HG02981 (cell line): ENCODE results near the gene SYNPO.

ENCODE experiments used
- ATAC-seq: cut with Tn5 transposase; IDR thresholded peaks from one replicate; pipeline ENCODE4 v1.9.1; 2021; ENCODE audit warnings: mild to moderate bottlenecking, moderate library complexity; ENCODE audit not compliant: unreplicated experiment

Gene SYNPO

DNA sequence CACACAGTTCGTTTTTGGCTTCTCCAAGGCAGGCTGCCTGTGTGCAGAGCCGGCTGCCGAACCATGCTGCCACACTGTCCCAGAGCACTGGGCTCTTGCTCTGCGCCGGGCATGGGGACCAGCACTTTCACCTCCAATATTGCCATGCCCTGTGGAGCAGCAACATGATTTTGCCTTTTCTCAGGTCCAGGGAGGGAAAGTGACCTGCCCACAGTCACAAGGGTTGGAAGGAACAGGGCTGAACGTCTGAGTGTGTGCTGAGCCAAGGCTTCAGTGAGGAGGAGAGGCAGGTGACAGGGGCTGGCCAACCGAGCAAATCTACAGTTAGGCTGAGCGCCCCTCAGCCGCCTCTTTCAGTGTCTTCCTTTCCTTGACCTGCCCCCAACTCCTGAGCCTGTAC lies 34.0 kb upstream of the SYNPO start:
- no peak for ATAC-seq

DNA sequence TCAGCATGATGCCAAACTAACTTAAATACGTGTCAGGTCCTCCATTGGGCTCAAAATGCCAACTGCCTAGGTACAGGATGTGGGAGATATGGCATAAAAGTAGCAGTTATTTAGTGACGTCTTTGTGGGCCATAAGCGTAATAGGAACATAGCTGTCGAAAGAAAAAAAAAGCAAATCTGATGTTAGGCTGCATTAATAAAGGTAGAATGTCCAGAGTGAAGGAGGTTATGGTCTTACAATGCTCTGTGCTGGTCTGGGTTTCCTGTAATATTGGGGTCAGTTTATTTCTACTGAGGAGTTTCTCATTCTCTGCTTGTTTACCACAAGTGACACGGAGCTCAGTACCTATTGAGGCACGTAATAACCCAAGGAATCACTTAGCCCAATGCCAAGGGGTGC lies 33.4 kb upstream of the SYNPO start:
- no peak for ATAC-seq

GRCh38 chr5:150607991-150608390 lies 32.5 kb upstream of the SYNPO start:
- ATAC-seq: no peak

DNA sequence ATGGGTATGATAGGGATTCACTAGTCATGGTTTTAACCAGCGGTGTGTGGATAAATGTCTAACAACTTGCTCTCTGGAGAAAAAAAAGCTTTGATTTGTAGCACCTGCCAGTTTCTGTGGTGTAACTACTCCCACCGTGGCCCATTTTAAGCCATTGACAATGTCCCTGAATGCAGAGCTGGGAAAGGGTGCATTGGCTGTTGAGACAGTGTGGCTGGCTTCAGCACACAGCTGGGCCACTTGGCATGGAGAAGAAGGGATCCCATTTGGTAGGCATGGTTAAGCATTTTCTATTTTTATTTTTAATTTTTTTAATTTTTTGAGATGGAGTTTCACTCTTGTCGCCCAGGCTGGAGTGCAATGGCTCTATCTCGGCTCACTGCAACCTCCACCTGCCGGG lies 31.5 kb upstream of the SYNPO start:
- ATAC-seq: no peak

DNA sequence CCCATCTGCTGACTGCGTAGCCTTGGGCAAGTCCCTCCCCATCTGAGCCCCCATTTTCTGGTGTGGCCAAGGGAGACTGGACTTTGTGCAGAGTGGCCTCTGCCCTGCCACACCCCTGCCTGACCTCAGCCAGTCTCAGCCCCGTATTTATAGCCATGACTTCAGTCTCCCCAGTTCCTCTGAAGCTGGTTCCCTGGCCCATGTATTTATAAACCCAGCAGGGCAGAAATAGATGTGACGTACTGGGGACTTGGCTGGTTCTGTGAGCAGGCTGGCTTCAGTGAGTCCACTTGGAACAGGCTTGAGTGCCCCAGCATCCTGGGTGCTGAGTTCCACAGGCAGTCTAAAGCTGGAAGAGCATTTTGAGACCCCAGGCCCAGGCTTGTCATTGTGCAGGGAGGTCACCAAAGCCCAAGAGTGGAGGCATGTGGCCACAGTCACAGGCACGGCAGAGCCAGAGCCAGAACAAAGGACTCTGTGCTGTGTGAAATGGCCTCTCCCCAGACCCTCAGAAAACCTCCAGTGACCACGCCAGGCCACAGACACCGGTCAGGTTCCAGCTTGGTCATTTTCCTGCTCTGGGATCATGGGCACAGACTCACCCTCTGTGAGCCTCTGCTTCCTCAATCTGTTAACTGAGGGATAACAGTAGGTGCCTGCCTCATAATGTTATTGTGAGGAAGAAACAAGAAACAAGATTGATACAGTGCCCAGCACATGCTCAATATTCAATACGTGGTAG lies 30.4 kb upstream of the SYNPO start:
- no peak for ATAC-seq

DNA sequence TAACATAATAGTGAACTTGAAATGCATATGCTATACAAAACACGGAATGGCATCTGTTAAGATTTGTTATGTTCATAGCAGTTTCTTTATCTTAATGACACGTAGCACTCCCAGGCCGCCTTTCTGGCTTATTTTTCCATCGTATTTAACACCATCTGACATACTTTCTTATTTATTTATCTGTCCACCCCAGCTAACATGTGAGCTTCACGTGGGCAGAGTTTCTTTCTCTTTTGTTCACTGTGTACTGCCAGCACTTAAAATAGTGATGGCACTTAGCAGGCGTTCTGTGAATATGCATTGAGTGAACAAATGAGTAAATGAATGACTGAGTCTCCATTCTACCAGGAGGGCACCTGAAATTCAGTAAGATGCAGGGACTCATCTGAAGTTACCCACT lies 29.4 kb upstream of the SYNPO start:
- no peak for ATAC-seq

DNA sequence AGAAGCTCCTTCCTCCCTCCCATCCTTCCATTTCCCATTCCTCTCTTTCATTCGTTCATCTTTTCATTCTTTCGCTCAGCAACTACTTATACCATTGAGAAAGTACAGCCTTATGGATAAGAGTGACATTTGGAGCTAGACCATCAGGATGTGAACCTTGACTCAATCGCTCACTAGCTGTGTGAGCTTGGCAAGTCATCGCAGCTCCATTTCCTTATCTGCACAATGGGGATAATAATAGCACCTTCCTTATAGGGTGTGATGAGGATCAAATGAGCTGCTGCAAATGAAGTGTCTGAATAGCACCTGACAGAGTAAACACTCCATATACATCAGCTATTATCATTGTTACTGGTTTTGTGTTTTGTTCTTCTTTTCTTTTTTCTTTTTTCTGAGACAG lies 28.1 kb upstream of the SYNPO start:
- ATAC-seq: no peak

- ATAC-seq: no peak
Measured at GRCh38 chr5:150612905-150613670, 27.4 kb upstream of the SYNPO start.

GRCh38 chr5:150613991-150614660 lies 26.3 kb upstream of the SYNPO start:
- no peak for ATAC-seq

DNA sequence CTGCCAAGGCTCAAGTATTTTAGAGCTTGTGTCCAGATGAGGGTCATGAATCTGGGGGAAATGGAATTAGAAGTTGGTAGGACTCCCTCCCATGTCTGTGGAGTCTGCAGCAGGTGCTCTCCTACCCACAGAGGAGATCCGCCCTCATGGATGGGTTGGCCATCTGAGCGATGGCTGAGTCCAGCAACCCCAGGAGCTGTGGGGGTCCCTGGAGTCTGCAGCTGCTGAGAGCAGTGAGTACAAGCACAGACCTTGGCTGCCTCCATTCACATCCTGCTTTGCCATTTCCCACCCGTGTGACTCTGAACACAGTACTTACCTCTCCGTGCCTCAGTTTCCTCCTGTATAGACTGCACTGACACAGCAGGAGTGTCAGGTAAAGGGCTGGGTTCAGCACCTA lies 25.8 kb upstream of the SYNPO start:
- ATAC-seq: no peak

DNA sequence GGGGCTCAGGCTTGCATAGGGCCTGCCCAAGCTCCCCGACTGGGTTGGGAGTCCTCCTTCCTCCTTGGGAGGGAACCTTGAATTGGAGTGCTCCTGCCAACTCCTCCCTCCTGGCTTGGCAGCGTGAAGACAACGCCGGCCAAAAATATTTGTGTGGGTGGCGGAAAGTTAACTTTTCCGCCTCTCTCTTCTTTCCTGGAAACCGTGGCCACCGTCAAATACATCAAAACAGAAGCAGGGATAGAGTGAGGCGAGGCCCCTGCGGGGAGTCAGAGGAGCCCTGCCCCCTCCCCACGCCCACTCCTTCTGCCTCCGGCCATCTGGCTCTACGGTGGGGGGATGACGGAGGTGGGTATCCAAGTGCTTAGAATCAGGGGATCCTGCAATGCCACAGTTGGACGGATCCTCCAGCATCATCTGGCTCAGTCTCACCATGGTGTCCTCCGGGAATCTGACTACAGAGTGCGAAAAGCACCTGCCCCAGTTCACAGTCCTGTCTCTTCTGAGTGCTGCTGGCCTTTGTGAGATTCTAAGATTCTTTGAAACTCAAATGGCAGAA lies 25.2 kb upstream of the SYNPO start:
- ATAC-seq: no peak

DNA sequence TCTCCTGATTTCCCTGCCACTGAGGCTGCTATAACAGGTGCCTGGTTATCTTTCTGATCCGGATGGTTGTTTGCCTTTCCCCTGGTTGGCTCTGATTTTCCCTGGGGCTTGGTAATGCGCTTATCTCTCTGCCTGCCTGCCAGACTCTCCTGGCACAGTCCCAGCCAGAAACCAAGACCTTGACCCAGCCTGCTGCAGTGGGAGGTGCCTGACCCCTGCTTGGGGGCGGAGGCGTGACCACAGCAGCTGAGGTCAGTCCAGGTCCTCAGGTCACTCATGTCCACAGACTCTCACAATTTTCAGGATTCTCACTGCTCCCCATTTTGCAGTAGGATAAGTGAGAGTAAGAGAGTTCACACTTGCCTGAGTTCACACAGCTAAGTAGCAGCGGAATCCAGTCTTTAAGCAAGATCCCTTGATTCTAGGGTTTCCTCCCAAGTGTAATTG lies 24.4 kb upstream of the SYNPO start:
- ATAC-seq: no peak

DNA sequence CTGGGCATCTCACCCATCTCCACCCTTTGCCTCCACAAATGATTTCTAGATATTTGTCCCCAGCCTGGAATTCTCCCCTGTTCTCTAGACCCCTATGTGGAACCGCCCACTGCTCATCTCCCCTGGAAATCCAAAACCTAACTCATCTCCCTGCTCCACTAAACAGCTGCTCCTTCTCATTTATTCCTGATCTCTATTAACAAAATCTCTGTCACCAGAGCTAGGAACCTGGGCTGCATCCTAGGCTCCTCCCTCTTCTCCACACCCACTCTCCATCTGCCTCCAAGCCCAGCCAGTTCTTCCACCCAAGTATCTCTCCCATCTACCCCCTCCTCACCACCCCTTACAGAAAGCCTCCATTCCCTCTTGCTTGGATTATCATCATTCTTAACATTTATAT lies 24.0 kb upstream of the SYNPO start:
- no peak for ATAC-seq

GRCh38 chr5:150618163-150618562 lies 22.3 kb upstream of the SYNPO start:
- ATAC-seq: no peak

DNA sequence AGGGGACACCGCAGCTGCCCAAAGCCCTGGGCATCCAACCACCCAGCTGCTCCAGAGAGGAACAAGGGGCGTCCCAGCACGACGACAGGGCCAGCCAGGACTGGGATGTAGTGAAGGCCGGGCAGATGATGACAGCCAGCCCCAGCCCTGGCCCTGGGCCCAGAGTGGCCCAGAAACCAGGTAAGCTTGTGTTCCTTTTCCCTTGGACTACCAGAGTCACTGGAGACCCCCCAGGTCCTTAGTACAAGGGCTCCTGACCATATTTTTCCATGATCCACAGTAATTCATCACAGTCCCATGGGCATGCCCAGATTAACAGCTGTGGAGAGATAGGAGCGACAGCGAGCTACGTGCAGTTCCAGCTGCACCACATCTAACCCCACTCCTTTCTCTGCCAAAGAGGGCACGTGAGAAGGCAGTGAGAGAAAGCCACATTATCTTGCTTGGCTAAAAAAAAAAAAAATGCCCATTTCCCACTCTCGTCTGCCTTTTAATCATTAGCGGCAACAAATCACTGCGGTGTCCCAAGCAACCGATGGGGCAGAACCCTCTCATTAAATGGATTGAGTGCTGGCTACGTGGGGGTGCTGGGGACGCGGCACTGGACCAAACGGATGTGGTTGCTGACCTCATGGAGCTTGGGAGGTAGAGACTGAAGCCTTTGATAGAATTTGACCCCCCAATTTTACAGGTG lies 21.7 kb upstream of the SYNPO start:
- ATAC-seq: no peak

- ATAC-seq: no peak
Measured at GRCh38 chr5:150619359-150620230, 20.9 kb upstream of the SYNPO start.

GRCh38 chr5:150621301-150621700 lies 19.2 kb upstream of the SYNPO start:
- no peak for ATAC-seq

DNA sequence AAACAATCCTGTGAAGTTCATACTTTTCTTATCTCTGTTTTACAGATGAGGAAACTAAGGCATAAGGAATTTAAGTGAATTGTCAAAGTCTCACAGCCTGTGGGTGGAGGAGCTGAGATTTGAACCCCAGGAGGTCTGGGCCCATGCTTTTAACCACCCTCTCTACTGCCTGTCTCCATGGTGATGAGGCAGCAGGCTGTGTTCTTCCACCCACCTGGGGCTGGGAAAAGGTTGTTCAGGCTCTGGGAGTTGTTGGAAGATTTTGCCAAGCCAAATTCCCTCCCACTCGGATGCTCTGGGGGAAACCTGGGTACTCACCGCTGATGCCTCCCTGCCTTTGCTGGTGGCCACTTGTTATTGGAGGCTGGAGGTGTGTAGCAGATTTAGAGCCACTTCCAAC lies 18.3 kb upstream of the SYNPO start:
- ATAC-seq: no peak

- ATAC-seq: no peak
Measured at GRCh38 chr5:150623152-150623877, 17.1 kb upstream of the SYNPO start.

- no peak for ATAC-seq
Measured at GRCh38 chr5:150623878-150624216, 16.6 kb upstream of the SYNPO start.
